Liver (tissue), 9 donors: ENCODE results near the gene H1-8. TPM values are rescaled to one million over a fixed set of nuclear protein-coding genes. Genes with fewer than 3 reads are reported as not detected.
"Not testable (repeated sequence)": the region's sequence is repeated elsewhere in the genome, so short reads cannot be mapped to it uniquely, and the experiment has no call there.

ENCODE experiments used
- DNase-seq: peaks from one replicate; pipeline ENCODE4 v3.0.0-alpha.2; 2017; ENCODE audit warnings: low spot score
- H3K27ac ChIP-seq, 2 donors: one replicate each; pipeline ENCODE4 v1.7.0; 2013; ENCODE audit warnings: inconsistent platforms in 2 of 2, low read length in 2 of 2, control low read depth in 1 of 2, low read depth in 1 of 2, mild to moderate bottlenecking in 1 of 2
- H3K27me3 ChIP-seq, 4 donors: one replicate each; pipeline versions ENCODE4 v1.6.1 to v1.7.0; 2013; ENCODE audit warnings: low read length in 3 of 4, inconsistent platforms in 1 of 4, mild to moderate bottlenecking in 1 of 4, moderate library complexity in 1 of 4; ENCODE audit not compliant: control insufficient read depth in 4 of 4, insufficient read depth in 4 of 4
- H3K36me3 ChIP-seq, 4 donors: one replicate each; pipeline versions ENCODE4 v1.6.1 to v1.7.0; 2013; ENCODE audit warnings: low read length in 3 of 4, mild to moderate bottlenecking in 3 of 4, low read depth in 1 of 4, moderate library complexity in 1 of 4; ENCODE audit not compliant: control insufficient read depth in 4 of 4, insufficient read depth in 3 of 4
- H3K4me1 ChIP-seq, 4 donors: one replicate each; pipeline versions ENCODE4 v1.6.1 to v1.7.0; 2013; ENCODE audit warnings: low read length in 3 of 4, mild to moderate bottlenecking in 3 of 4, moderate library complexity in 1 of 4; ENCODE audit not compliant: control insufficient read depth in 4 of 4, insufficient read depth in 4 of 4
- H3K4me3 ChIP-seq, 3 donors: one replicate each; pipeline versions ENCODE4 v1.6.1 to v1.7.0; 2013; ENCODE audit warnings: low read length in 3 of 3, control low read depth in 1 of 3, low read depth in 1 of 3, mild to moderate bottlenecking in 1 of 3
- H3K9ac ChIP-seq, 2 donors: one replicate each; pipeline ENCODE4 v1.7.0; 2013; ENCODE audit warnings: low read length in 2 of 2, mild to moderate bottlenecking in 2 of 2, moderate library complexity in 2 of 2, control low read depth in 1 of 2, low read depth in 1 of 2
- H3K9me3 ChIP-seq, 4 donors: one replicate each; pipeline versions ENCODE4 v1.6.1 to v1.7.0; 2013; ENCODE audit warnings: low read length in 3 of 4; ENCODE audit not compliant: control insufficient read depth in 4 of 4
- FOXA2 ChIP-seq: IDR thresholded peaks from 2 replicates; pipeline ENCODE4 v1.6.1; 2016; ENCODE audit warnings: antibody characterized with exemption
- HNF4A ChIP-seq, 2 donors: conservative IDR thresholded peaks; 2 replicates each; pipeline ENCODE4 v1.6.1; 2016; ENCODE audit warnings: antibody characterized with exemption in 2 of 2, mild to moderate bottlenecking in 2 of 2
- JUND ChIP-seq, 2 donors: IDR thresholded peaks; 2 replicates each; pipeline ENCODE4 v1.6.1; 2016; ENCODE audit warnings: antibody characterized with exemption in 2 of 2
- NR2F2 ChIP-seq: IDR thresholded peaks from 2 replicates; pipeline ENCODE4 v1.6.1; 2016; ENCODE audit warnings: antibody characterized with exemption
- RXRA ChIP-seq, 2 donors: IDR thresholded peaks; 2 replicates each; pipeline ENCODE4 v1.6.1; 2017 to 2018; ENCODE audit warnings: antibody characterized with exemption in 2 of 2, mild to moderate bottlenecking in 1 of 2
- SP1 ChIP-seq: IDR thresholded peaks from 2 replicates; pipeline ENCODE4 v1.6.1; 2018; ENCODE audit warnings: antibody characterized with exemption, mild to moderate bottlenecking
- YY1 ChIP-seq: IDR thresholded peaks from 2 replicates; pipeline ENCODE4 v1.6.1; 2016; ENCODE audit warnings: antibody characterized with exemption, mild to moderate bottlenecking
- WGBS: extraction: QIAGEN DNeasy Blood & Tissue Kit; methylation state at CpG from one replicate; pipeline ENCODE4 v1.1.7; 2013; 5-methylcytosine and 5-hydroxymethylcytosine counted together
- polyA plus RNA-seq, 2 donors: library from polyadenylated mRNA; stranded (reverse) in 1 of 2; unstranded in 1 of 2; fragments of 200-250 nt in 1 of 2; fragments of >200 nt in 1 of 2; fragmentation: Nextera tagmentation in 1 of 2; extraction: Ambion mirVana in 1 of 2; gene quantifications; one replicate each; pipeline versions ENCODE4 v1.2.1 to v1.2.3, GENCODE V29; 2013 to 2015
- total RNA-seq, 2 donors: library from RNA; depleted of rRNA; stranded (reverse); fragments of >200 nt; gene quantifications; one replicate each; pipeline ENCODE4 v1.2.3, GENCODE V29; 2014
- donor health status: healthy.
- donor health status: healthy.
- donor health status: healthy.
- donor health status: healthy.
- donor health status: healthy.

The H1-8 gene
- total and polyA plus RNA-seq, 4 donors: not detected

DNA sequence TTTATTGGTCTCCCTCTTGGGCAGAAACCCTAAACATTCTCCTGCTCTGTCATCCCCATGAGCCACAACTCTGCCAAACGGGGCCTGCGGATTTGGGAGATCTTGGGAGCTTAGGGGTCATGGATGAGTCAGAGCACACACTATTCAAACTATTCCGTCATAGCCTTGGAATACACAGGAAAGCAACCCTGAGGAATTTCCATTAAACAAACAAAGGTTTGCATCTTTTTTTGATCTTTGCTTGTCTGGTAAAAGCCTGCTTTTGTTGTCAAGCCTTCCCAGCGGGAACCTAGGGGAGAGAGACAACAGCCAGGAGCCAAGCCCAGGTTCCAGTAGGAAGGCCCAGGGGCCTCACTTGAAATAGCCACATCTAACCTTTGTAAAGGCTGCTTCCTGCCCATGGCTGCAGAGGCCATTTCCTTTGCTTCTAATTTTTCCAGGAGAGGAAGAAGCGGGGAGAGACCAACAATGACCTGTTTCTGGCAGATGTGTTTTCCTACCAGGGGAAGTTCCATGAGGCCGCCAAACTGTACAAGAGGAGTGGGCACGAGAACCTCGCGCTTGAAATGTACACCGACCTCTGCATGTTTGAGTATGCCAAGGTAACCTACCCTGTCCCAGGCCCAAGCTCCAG lies 47.9 kb upstream of the H1-8 start:
- H3K4me3 ChIP-seq, DNase-seq, H3K9ac ChIP-seq, H3K36me3 ChIP-seq, H3K9me3 ChIP-seq, H3K27me3 ChIP-seq: not testable (repeated sequence)
- H3K4me1 ChIP-seq: peaks cover 8 to 15% (median 10%) of the 10 kb centered on the region in 4 donors
- H3K27ac ChIP-seq: peak overlapping the region; percentile 17 to 28
- 82% methylated on average over 10 of the region's 10 CpGs for WGBS
- TF ChIP-seq NR2F2: peak; percentile 87

DNA sequence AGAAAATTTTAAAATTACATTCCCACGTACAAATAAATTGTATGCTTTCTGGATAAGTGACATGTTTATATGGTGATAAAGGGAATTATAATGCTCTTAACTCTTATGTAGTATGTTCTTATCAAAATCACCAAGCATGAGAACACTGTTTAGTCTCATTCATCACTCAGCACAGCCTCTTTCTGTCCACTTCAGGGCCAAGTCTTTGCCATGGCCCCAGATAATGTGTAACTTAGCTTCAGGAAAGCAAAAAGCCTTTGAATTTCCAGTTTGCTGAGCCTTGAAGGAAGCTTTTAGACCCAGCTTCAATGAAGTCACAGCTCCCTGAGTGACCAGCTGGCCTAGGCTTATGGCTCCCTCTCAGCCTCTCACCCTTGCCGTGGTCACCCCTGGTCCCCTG lies 45.1 kb upstream of the H1-8 start:
- not testable (repeated sequence) for H3K4me3 ChIP-seq, DNase-seq

DNA sequence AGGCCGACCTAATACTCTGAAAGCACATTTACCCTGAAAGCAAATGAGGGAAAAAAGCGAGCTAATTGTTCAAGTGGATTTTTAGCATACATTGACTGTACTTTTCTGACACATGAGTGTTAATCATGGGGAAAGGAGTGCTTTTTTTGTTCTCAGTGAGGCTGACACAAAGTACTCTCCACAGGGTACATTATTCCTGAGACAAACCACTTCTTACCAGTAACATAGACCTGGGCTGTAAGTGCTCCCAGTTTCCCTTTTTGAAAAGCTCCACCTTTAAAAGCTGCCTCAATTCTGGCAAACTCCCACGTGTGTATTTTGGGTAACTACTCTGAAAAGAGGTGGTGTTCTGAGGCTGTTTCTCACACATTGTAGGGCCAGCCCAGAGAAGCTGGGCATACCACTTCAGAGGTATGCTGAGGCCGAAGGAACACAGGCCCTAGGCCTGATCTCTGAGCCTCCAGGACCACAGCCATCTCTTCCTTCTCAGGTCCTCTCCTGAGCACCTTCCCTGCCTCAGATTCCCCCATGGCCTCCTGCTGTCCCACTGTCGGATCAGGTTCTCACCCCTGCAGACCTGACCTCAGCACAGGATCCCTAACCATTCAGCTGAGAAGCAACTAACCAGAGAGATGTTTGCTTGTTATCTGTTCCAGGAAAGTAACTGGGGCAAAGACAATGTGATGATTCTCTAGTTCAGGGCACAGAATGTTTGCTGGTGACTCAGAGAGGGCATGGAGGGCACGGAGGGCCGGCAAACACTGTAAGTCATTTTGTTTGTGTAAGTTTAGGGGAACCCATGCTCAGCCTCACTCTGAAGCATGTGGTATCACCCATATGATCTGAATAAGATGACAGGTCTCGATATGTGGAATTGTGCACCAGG lies 44.1 kb upstream of the H1-8 start:
- H3K9me3 ChIP-seq, DNase-seq, H3K36me3 ChIP-seq, H3K27me3 ChIP-seq, H3K9ac ChIP-seq, H3K4me3 ChIP-seq: not testable (repeated sequence)
- Histone ChIP-seq H3K4me1 (peaks cover 0 to 13% (median 8%) of the 10 kb centered on the region in 4 donors), H3K27ac (peak overlapping the region in 1 of 2 donors; percentile 66)
- TF ChIP-seq YY1 (peak; percentile 34), HNF4A (conservative IDR thresholded peaks at IDR 0.05) (peak; percentile 16 to 61), JUND (IDR thresholded peaks at IDR 0.05) (peak in 1 of 2 donors; percentile 44), FOXA2 (peak; percentile 13), RXRA (IDR thresholded peaks at IDR 0.05) (peak; percentile 37 to 76), SP1 (peak; percentile 63)
- 65% methylated on average over 8 of the region's 8 CpGs for WGBS

More for the DNA sequence above, 45.1 kb upstream of the H1-8 start:
- not testable (repeated sequence) for H3K36me3 ChIP-seq, H3K9ac ChIP-seq, H3K27me3 ChIP-seq, H3K9me3 ChIP-seq, H3K27ac ChIP-seq
- 90% methylated on average over 2 of the region's 2 CpGs for WGBS
- peaks cover 0 to 13% (median 8%) of the 10 kb centered on the region in 4 donors for H3K4me1 ChIP-seq

GRCh38 chr3:129499604-129500333 lies 43.2 kb upstream of the H1-8 start:
- not testable (repeated sequence) for H3K27me3 ChIP-seq, DNase-seq, H3K9me3 ChIP-seq, H3K9ac ChIP-seq, H3K4me3 ChIP-seq, H3K36me3 ChIP-seq
- Histone ChIP-seq H3K27ac (peak overlapping the region; percentile 8 to 42), H3K4me1 (peaks cover 0 to 13% (median 8%) of the 10 kb centered on the region in 4 donors)
- peak; percentile 44 for TF ChIP-seq NR2F2
- 81% methylated on average over 13 of the region's 14 CpGs for WGBS
